Esophagus muscularis mucosa (tissue), 4 donors: ENCODE measurements around the gene USP9X. TPM values are rescaled to one million over a fixed set of nuclear protein-coding genes. Genes with fewer than 3 reads are reported as not detected.

ENCODE experiments used
- DNase-seq: peaks from one replicate; pipeline ENCODE4 v3.0.0-alpha.2; 2017; ENCODE audit errors: extremely low spot score
- H3K27ac ChIP-seq, 4 donors: fragments of 200-600 bp; sonication (generic); replicated peaks in 1 of 4; 1 replicate in 3 of 4; 2 replicates in 1 of 4; pipeline ENCODE4 v1.5.1; 2016 to 2019; ENCODE audit warnings: mild to moderate bottlenecking in 1 of 4
- H3K27me3 ChIP-seq, 4 donors: fragments of 200-600 bp; sonication (generic); one replicate each; pipeline versions ENCODE4 v1.5.1 to v1.6.0; 2016 to 2019
- H3K36me3 ChIP-seq, 4 donors: fragments of 200-600 bp; sonication (generic); one replicate each; pipeline ENCODE4 v1.5.1; 2016 to 2019
- H3K4me1 ChIP-seq, 4 donors: fragments of 200-600 bp; sonication (generic); one replicate each; pipeline ENCODE4 v1.5.1; 2016 to 2019
- H3K4me3 ChIP-seq, 4 donors: fragments of 200-600 bp; sonication (generic); 1 replicate in 2 of 4; 2 replicates in 2 of 4; pipeline ENCODE4 v1.5.1; 2016 to 2019; ENCODE audit warnings: mild to moderate bottlenecking in 4 of 4, moderate library complexity in 1 of 4
- H3K9me3 ChIP-seq, 4 donors: fragments of 200-600 bp; sonication (generic); 1 replicate in 3 of 4; 2 replicates in 1 of 4; pipeline ENCODE4 v1.5.1; 2016 to 2019
- CTCF ChIP-seq, 3 experiments: fragments of 200-600 bp in 2 of 3; fragments of 450-650 bp in 1 of 3; sonication (generic) in 2 of 3; IDR thresholded peaks; one replicate each; pipeline ENCODE4 v1.5.1; 2017 to 2019; ENCODE audit warnings: antibody characterized with exemption in 3 of 3, mild to moderate bottlenecking in 2 of 3, moderate library complexity in 1 of 3
- EP300 ChIP-seq: sonication (generic); formaldehyde crosslinking; IDR thresholded peaks from one replicate; pipeline ENCODE4 v1.6.1; 2017; ENCODE audit warnings: antibody characterized with exemption
- POLR2A ChIP-seq: fragments of 450-650 bp; IDR thresholded peaks from one replicate; pipeline ENCODE4 v1.6.1; 2017; ENCODE audit warnings: antibody characterized with exemption, moderate library complexity, mild to moderate bottlenecking, low read depth
- POLR2AphosphoS5 ChIP-seq, 2 donors: sonication (generic); formaldehyde crosslinking; IDR thresholded peaks; one replicate each; pipeline ENCODE4 v1.6.1; 2017; ENCODE audit warnings: antibody characterized with exemption in 2 of 2
- WGBS: methylation state at CpG from one replicate; pipeline ENCODE4 v1.1.5; 2018; 5-methylcytosine and 5-hydroxymethylcytosine counted together
- intact Hi-C: fragments of 100-400 bp; cut with DNase I; formaldehyde crosslinking; loops from one replicate; pipeline ENCODE4 v1.15.1; 2023
- total RNA-seq, 4 donors: library from RNA; depleted of rRNA; stranded (reverse); fragments of >200 nt; gene quantifications; one replicate each; pipeline versions ENCODE4 v1.1.0 to v1.2.1, GENCODE V29; 2016

USP9X gene
- total RNA-seq, 4 donors from 2014 or later, result 97.3 to 142 (median 113) TPM

GRCh38 chrX:41137589-41137988 is 52.3 kb downstream of the USP9X start:
- H3K4me3 ChIP-seq, result no peak overlapping the region
- no peak overlapping the region for H3K27ac ChIP-seq
- peaks cover 3 to 27% (median 12%) of the 10 kb centered on the region in 4 donors for H3K36me3 ChIP-seq
- intact Hi-C loops, result no loop called here
- peak in 2 of 3 experiments; percentile 30 to 36 for TF ChIP-seq CTCF (IDR thresholded peaks at IDR 0.05)
- TF ChIP-seq POLR2AphosphoS5 (IDR thresholded peaks at IDR 0.05), result no peak
- H3K9me3 ChIP-seq, result no peaks in the 10 kb centered on the region
- no peaks in the 10 kb centered on the region for H3K27me3 ChIP-seq
- H3K4me1 ChIP-seq, result peaks cover 0 to 14% (median 0%) of the 10 kb centered on the region in 4 donors
- DNase-seq, result no peak

GRCh38 chrX:41142130-41142910 is 57.1 kb downstream of the USP9X start:
- peaks cover 0 to 38% (median 8%) of the 10 kb centered on the region in 4 donors for H3K36me3 ChIP-seq
- H3K4me3 ChIP-seq, result no peak overlapping the region
- no peak for TF ChIP-seq POLR2AphosphoS5 (IDR thresholded peaks at IDR 0.05)
- TF ChIP-seq POLR2A, result no peak
- 93% methylated on average over 5 of the region's 5 CpGs for WGBS
- intact Hi-C loops, result no loop called here
- no peak for DNase-seq
- no peaks in the 10 kb centered on the region for H3K9me3 ChIP-seq
- no peak overlapping the region for H3K27ac ChIP-seq
- peaks cover 0 to 6% (median 2%) of the 10 kb centered on the region in 4 donors for H3K4me1 ChIP-seq
- no peaks in the 10 kb centered on the region for H3K27me3 ChIP-seq

GRCh38 chrX:41144873-41145272 is 59.6 kb downstream of the USP9X start:
- DNase-seq, result no peak
- WGBS, result 76% methylated on average over 2 of the region's 2 CpGs
- H3K27ac ChIP-seq, result no peak overlapping the region
- no peaks in the 10 kb centered on the region for H3K9me3 ChIP-seq
- H3K27me3 ChIP-seq, result no peaks in the 10 kb centered on the region
- H3K4me1 ChIP-seq, result peaks cover 0 to 15% (median 0%) of the 10 kb centered on the region in 4 donors
- intact Hi-C loops, result no loop called here
- TF ChIP-seq CTCF (IDR thresholded peaks at IDR 0.05), result no peak
- no peak for TF ChIP-seq POLR2AphosphoS5 (IDR thresholded peaks at IDR 0.05)
- H3K4me3 ChIP-seq, result no peak overlapping the region
- H3K36me3 ChIP-seq, result peaks cover 0 to 64% (median 16%) of the 10 kb centered on the region in 4 donors

GRCh38 chrX:41145920-41146608 is 60.8 kb downstream of the USP9X start:
- WGBS, result 94% methylated on average over 2 of the region's 2 CpGs
- no peak overlapping the region for H3K27ac ChIP-seq
- DNase-seq, result no peak
- intact Hi-C loops, result no loop called here
- H3K36me3 ChIP-seq, result peaks cover 0 to 68% (median 16%) of the 10 kb centered on the region in 4 donors
- H3K9me3 ChIP-seq, result no peaks in the 10 kb centered on the region
- no peak overlapping the region for H3K4me3 ChIP-seq
- no peak for TF ChIP-seq POLR2A
- no peak for TF ChIP-seq POLR2AphosphoS5 (IDR thresholded peaks at IDR 0.05)
- no peak for TF ChIP-seq EP300
- peak in 2 of 3 experiments; percentile 6 to 11 for TF ChIP-seq CTCF (IDR thresholded peaks at IDR 0.05)
- H3K27me3 ChIP-seq, result no peaks in the 10 kb centered on the region
- peaks cover 0 to 15% (median 0%) of the 10 kb centered on the region in 4 donors for H3K4me1 ChIP-seq

GRCh38 chrX:41148553-41148952 is 63.3 kb downstream of the USP9X start:
- no peak for TF ChIP-seq POLR2A
- no peak for TF ChIP-seq CTCF (IDR thresholded peaks at IDR 0.05)
- no peak for TF ChIP-seq POLR2AphosphoS5 (IDR thresholded peaks at IDR 0.05)
- TF ChIP-seq EP300, result no peak
- Histone ChIP-seq H3K27me3 (no peaks in the 10 kb centered on the region), H3K27ac (no peak overlapping the region), H3K4me3 (no peak overlapping the region), H3K4me1 (peaks cover 0 to 22% (median 3%) of the 10 kb centered on the region in 4 donors), H3K36me3 (peaks cover 0 to 82% (median 26%) of the 10 kb centered on the region in 4 donors), H3K9me3 (no peaks in the 10 kb centered on the region)
- intact Hi-C loops, result no loop called here
- DNase-seq, result no peak
- 74% methylated on average over 4 of the region's 4 CpGs for WGBS
